Suprapubic skin (tissue), 4 donors: ENCODE data around the gene CKM.

ENCODE experiments used
- CTCF ChIP-seq, 2 donors: fragments of 200-600 bp in 1 of 2; fragments of 450-650 bp in 1 of 2; sonication (generic) in 1 of 2; IDR thresholded peaks; one replicate each; pipeline ENCODE4 v1.5.1; 2016 to 2019; ENCODE audit warnings: antibody characterized with exemption in 2 of 2, mild to moderate bottlenecking in 1 of 2, moderate library complexity in 1 of 2
- EP300 ChIP-seq: sonication (generic); formaldehyde crosslinking; IDR thresholded peaks from one replicate; pipeline ENCODE4 v1.6.1; 2017; ENCODE audit warnings: antibody characterized with exemption
- POLR2A ChIP-seq, 2 donors: fragments of 450-650 bp; IDR thresholded peaks; one replicate each; pipeline ENCODE4 v1.6.1; 2017; ENCODE audit warnings: antibody characterized with exemption in 2 of 2, mild to moderate bottlenecking in 2 of 2, moderate library complexity in 2 of 2
- POLR2AphosphoS5 ChIP-seq, 3 donors: sonication (generic); formaldehyde crosslinking; IDR thresholded peaks; one replicate each; pipeline ENCODE4 v1.6.1; 2017; ENCODE audit warnings: antibody characterized with exemption in 3 of 3

GRCh38 chr19:45271735-45272108 lies 51.0 kb downstream of the CKM start:
- TF ChIP-seq CTCF (IDR thresholded peaks at IDR 0.05) (no peak), EP300 (no peak), POLR2AphosphoS5 (IDR thresholded peaks at IDR 0.05) (no peak), POLR2A (IDR thresholded peaks at IDR 0.05) (no peak)
